ENCODE results near the gene NCOA1. TPM values are rescaled to one million over a fixed set of nuclear protein-coding genes. Genes with fewer than 3 reads are reported as not detected.
"Not testable (repeated sequence)": the region's sequence is repeated elsewhere in the genome, so short reads cannot be mapped to it uniquely, and the experiment has no call there.

NCOA1 gene
- total RNA-seq, 1 donor from 2014 or later = 31.6 TPM

- DNase-seq (ENCODE audit: low spot score) = no peak
These were observed 135.1 kb downstream of the NCOA1 start for GRCh38 chr2:24626131-24626530.

DNA sequence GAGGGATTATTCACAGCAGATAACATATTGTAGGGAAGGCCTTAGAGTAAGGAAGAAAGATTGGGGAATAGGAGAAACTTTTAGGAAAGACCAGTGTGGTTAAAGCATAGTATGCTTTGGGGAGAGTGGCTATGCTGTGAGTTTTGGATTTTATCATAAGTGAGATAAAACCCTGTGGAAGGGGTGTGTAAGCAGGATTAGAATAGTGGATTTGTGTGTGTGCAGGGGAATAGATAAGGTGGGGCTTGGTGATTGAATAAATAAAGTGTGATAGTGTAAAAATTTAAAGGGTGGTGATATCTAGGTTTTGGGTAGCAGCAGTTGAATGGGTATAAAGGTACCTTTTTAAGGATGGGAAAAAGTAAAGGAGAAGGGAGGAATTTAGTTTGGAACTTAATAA lies 137.7 kb downstream of the NCOA1 start:
- no peak for DNase-seq (ENCODE audit: low spot score)

DNA sequence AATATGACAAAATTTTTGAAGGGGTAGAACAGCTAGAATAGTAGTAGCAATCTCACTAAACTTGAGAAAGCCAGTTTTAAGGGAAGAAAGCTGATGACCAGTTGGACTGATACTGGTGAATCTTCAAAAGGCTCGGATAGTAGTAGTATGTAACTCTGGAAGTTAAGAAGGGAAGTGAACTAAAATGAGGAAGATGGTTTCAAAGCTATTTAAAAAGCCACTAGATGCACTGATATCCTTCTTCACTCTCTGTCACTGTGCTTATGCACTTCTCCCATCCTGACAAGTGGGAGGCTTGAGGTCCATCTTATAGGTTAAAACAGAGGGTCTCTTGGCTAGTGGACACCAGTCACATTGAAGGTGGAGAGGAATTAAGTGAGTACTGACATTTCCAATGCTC lies 141.1 kb downstream of the NCOA1 start:
- DNase-seq (ENCODE audit: low spot score) = no peak

GRCh38 chr2:24635181-24635580 lies 144.1 kb downstream of the NCOA1 start:
- no peak for DNase-seq (ENCODE audit: low spot score)

GRCh38 chr2:24638568-24638967 lies 147.5 kb downstream of the NCOA1 start:
- DNase-seq (ENCODE audit: low spot score) = no peak

DNA sequence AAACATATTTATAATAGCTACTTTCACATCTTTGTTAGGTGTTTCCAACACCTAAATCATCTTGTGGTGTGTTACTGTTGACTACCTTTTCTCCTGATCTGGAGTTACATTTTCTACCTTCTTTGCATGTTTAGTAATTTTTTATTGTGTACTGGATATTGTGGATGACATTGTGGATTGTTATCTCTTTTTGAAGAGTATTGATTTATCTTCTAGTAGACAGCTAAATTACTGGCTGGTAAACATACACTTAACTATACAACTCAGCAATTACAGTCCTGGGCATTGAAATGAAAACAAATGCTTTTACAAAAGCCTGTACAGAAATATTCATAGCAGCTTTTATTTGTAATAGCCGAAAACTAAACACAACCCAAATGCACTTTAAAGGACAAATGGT lies 151.3 kb downstream of the NCOA1 start:
- DNase-seq (ENCODE audit: low spot score) = no peak

GRCh38 chr2:24643051-24643450 lies 152.0 kb downstream of the NCOA1 start:
- DNase-seq (ENCODE audit: low spot score) = no peak

- no peak for DNase-seq (ENCODE audit: low spot score)
These were observed 153.0 kb downstream of the NCOA1 start for GRCh38 chr2:24644032-24644431.

GRCh38 chr2:24650997-24651642 lies 160.1 kb downstream of the NCOA1 start:
- DNase-seq (ENCODE audit: low spot score) = no peak

- no peak for DNase-seq (ENCODE audit: low spot score)
These were observed 160.6 kb downstream of the NCOA1 start for GRCh38 chr2:24651643-24652003.

DNA sequence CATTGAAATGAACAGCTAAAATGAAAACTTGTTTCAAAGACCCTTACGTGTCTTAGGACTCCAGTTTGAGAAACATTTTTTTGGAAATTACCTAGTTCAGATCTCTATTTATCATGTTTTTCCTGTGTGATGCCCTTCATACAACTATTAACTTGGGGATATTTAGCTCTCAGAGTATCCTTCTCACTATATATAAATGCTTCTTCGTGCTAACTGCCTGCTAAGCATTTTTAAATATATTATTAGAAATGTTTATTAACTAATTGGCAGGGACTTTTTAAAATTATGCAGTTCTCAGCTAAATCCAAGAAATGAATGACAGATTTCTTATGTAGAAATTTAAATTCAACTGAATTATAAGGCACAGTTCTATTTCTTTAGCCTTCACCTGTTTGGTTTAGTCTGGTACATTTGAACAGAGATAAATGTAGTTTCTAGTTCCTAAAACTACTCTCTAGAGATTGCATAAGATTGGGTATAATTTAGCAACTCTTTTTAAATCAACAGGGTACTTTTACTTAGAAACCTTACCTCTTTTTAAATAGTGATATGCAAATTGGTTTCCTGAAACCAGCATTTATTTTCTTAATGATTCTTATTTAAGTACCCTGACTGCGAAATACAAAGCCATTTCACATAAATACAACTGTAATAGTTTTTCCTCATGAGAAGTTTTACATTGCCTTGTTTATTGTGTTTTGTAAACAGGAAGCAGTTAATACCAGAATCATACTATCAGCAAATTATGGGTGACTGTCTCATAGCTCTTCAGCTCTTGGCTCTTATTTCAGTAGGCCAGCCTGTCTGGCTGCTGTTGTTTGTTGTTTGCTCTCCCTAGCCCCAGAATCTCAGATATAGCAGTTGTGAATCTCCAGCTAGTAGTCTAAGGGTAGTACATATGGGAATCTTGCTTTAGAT lies 161.5 kb downstream of the NCOA1 start:
- DNase-seq (ENCODE audit: low spot score) = no peak

GRCh38 chr2:24657818-24658217 lies 166.8 kb downstream of the NCOA1 start:
- DNase-seq (ENCODE audit: low spot score) = no peak

- DNase-seq (ENCODE audit: low spot score) = no peak
These were observed 167.6 kb downstream of the NCOA1 start for GRCh38 chr2:24658531-24659202.

DNA sequence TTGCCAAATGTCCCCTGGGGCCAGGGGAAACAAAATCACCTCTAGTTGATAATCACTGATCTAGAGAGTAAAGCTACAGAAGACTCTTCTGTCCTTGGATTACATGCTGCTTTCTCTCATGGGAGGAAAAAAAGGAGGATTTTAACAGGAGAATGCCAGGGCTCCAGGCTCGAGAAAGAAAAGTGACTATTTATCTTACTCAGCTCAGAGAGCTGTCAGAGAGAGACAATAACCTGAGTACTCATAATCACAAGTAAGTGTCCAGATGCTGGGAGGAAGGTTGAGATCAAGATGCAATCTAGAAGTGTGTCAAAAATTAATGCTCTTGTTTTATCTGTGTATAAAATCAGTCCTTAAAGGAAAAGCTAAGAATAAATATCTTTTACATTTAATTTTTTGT lies 168.8 kb downstream of the NCOA1 start:
- no peak for DNase-seq (ENCODE audit: low spot score)

DNA sequence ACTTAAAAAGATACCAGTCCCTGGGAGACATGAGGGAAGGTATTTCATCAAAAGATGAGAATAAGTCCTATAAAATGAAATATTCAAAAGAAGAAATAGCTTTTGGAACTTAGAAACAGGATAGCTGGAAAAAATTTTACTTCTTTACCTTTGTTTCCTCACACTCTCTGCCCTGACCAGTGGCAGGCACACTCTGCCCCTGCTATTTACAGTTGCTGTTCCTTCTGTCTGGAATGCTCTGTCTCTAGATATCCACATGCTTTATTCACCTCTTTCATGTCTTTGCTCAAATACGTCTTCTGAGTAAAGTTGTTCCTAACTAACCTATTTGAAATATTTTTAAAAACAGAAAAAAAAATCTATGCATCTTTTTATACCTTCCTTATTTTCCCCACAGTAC lies 176.5 kb downstream of the NCOA1 start:
- DNase-seq (ENCODE audit: low spot score) = no peak

DNA sequence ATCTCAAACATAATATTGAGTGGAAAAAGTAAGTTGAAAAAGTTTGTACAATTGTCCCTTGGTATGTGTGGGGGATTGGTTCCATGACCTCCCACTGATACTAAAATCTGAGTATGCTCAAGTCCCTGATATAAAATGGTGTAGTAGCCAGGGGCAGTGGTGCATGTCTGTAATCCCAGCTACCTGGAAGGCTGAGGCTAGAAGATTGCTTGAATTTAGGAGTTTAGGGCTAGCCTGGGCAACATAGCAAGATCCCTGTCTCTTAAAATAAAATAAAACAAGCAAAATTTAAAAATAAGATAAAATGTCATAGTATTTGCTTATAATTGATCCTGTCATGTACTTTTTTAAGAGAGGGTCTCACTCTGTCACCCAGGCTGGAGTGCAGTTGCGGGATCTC lies 180.2 kb downstream of the NCOA1 start:
- DNase-seq (ENCODE audit: low spot score) = no peak

DNA sequence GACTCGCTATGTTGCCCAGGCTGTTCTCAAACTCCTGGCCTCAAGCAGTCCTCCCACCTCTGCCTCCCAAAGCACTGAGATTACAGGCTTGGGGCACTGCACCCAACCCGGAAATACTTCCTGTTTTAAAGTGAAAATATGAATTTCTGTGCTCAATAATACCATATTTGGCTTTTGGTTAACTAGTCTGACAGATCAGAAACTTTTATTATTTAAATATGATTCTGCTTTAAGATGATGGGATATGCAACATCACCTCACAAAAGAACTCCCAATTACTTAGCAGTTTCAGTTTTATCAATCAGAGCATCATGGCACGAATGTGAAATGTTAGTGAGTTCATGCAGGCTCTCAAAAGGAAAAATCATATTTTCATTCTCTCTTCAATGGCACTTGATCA lies 181.5 kb downstream of the NCOA1 start:
- no peak for DNase-seq (ENCODE audit: low spot score)

- DNase-seq (ENCODE audit: low spot score) = no peak
These were observed 184.3 kb downstream of the NCOA1 start for GRCh38 chr2:24675338-24675737.

GRCh38 chr2:24676493-24676892 lies 185.4 kb downstream of the NCOA1 start:
- no peak for DNase-seq (ENCODE audit: low spot score)

DNA sequence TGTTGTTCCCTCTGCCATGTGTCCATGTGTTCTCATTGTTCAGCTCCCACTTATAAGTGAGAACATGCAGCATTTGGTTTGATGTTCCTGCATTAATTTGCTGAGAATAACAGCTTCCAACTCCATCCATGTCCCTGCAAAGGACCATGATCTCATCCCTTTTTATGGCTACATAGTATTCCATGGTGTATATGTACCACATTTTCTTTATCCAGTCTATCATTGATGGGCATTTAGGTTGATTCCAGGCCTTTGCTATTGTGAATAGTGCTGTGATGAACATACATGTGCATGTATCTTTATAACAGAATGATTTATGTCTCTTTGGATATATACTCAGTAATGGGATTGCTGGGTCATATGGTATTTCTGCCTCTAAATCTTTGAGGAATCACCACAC lies 187.0 kb downstream of the NCOA1 start:
- DNase-seq (ENCODE audit: low spot score) = not testable (repeated sequence)

- no peak for DNase-seq (ENCODE audit: low spot score)
These were observed 189.1 kb downstream of the NCOA1 start for GRCh38 chr2:24680196-24680595.

GRCh38 chr2:24682304-24682703 lies 191.2 kb downstream of the NCOA1 start:
- DNase-seq (ENCODE audit: low spot score) = no peak

DNA sequence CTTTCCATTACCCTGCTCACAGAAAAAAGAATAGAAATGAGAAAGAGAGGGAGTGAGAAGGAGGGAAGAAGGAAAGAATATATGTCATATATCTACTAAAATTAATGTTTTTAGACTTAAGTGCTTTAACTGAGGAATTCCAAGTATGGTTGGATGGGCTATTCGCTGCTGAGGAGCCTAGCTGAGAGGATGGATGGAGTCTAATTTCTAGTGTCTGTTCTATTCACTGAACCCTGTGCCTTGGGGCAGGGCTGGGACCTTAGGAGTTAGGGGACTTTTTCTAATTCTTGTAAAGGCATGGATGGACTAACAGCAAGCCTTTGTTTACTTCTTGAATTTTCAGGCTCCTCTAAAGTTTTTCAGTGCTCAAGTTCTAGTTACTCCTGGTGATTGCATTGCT lies 192.4 kb downstream of the NCOA1 start:
- DNase-seq (ENCODE audit: low spot score) = no peak

Data from mucosa of gallbladder (tissue), 1 donor.